NCI-H510A treated with DMSO at 0.1 percent for 48 hours (cell line): ENCODE measurements around the gene ATP6V0B.
A peak's percentile ranks its signal among the peaks of the same experiment; 100 is the strongest.

Source experiments
- DNase-seq: peaks from one replicate; lab custom pipeline; 2025; lab: John Stamatoyannopoulos, UW

Gene ATP6V0B

DNA sequence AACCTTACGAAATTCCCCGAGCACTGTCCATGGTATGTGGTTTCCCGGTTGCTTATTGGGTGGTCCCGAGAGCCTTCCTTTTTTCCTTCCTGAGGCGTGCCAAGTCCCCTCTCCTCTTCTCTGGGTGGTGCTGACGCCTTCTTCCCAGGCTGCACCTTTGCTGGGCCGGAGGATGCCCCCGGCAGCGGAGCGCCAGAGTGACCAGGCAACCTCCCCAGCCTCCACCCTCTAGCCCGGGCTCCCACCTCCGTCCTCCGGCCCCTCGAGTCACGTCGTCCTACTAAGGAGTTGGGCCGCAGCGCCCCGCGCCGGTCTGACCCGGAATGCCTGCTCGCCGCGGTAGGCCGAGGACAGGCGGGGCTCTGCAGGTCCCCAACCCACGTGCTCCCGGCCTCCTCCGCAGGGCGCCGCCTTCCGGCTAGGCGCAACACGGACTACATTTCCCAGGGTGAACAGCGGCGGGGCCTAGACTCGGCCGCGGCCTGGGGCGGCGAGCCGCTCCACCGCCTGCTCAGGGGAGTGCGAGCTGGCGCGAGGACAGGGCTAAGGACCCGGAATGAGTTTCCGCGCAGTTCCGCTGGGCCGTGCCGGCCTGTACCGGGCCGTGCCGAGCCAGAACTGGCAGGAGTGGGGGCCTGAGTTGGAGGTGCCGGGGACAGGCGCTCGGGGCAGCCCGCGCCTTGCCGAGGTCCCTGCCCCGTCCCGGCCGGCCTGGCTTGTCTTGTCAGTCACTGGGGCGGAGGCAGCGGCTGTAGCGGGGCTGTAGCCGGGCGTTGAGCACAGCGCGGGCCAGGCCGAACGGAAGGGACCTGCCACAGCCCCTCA lies 28.3 kb upstream of the ATP6V0B start, which contains the start of gene IPO13:
Gene IPO13 (plus strand): TSS at position 715 of the 825 bp plus-strand sequence. CDS start 651 bp downstream, outside the sequence.
- DNase-seq: peak; percentile 100

DNA sequence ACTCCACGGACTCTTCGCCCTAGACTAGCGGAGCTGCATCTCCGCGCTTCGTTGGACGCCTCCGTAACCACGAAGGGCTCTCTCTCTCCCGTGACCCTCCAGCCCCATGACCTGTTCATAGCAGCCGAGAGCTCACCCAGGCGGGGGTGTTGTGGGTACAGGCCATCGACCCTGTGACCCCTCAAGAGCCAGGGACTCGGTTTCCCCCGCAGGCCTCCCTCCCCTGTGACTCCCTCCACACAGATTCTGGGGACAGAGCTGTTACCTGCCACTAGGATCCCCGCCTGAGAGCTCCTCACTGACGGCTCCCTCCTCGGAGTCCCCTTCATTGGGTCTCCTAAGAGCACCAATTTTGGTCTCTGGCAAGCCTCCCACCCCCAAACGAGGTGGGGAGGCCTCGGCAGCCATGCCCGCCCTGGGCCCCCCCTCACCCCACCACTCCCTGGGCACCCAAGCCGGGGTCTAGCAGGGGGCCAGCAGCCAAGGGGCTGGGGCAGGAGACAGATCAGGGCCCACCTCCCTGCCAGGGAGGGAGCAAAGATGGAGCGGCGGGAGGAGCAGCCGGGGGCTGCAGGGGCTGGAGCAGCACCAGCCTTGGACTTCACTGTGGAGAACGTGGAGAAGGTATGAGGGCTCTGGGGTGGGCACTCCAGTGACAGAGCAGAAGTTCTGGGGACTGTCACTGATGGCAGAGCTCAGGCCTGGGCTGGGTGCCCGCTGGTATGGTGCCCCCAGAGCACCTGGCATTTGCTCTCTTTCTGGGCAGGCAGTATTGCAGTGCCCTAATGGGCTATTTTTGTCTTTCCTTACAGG lies 27.5 kb upstream of the ATP6V0B start:
- no peak for DNase-seq

DNA sequence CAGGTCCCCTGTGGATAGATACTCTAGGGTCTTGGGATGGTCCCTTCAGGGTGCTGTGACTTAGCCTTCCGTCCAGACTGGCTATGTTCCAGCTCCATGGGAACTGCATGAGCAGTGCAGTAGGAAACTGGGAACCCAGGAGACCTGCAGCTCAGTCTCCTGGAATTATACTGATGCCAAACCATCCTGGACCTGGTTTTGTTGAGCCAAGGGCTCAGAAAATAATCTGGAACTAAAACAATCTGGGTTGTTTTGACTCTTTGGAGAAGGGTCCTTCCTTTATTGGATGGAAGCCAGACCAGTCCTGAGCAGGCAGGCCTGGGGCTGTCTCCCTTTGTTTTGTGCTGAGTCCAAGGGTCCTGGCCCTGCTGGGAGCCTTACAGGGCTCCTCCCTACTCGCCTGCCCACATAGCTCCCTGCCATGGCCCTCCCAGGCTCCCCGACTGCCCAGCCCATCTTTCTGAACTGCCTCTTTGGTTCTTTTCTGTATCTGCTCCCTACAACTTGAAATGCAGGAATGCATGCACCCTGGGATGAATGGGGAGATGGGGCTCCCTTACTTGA lies 26.8 kb upstream of the ATP6V0B start:
- DNase-seq: no peak

- DNase-seq: peak; percentile 99
Measured at GRCh38 chr1:43949678-43950077, 25.1 kb upstream of the ATP6V0B start.

DNA sequence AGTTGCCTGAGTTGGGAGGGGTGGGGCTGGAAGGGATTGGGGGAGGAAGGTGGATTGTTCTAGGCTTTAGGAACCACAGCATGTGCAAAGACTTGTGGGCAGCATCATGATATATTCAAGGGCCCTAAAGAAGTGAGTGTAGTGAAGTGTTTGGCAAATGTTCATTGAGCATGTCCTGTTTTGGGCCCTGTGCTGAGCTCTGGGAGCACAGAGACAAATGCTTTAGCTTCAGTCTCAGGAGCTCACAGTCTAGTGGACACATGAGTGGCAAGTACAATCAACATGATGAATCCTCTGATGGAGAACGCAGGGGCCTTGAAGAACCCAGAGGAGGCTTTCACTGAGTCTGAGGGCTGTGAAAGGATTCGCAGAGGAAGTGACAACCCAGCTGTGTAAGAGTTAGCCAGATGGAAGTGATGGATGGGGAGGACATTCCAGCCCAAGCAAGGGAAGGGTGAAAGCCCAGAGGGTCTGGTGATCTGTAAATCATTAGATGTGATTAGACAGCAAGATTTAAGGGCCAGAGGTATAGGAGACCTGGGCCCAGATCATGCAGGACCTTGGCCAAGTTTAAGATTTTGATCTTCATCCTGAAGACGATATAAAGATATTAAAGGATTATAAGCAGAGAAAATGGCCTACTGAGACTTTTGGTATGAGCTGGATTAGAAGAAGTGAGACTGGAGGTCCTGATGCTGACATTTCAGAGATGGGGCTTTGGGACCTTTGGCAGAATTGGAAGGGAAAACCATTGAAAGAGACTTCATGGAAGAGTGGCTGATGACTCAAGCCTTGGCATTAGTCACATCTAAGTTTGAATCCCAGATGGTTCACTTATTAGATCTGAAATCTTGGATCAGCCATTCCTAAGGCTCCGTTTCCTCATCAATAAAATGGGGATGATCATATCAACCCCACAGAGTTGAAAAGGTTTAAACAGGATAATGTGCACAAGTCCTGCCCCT lies 23.5 kb upstream of the ATP6V0B start:
- peak; percentile 51 for DNase-seq

- DNase-seq: peak; percentile 95
Measured at GRCh38 chr1:43952731-43953346, 21.9 kb upstream of the ATP6V0B start.

DNA sequence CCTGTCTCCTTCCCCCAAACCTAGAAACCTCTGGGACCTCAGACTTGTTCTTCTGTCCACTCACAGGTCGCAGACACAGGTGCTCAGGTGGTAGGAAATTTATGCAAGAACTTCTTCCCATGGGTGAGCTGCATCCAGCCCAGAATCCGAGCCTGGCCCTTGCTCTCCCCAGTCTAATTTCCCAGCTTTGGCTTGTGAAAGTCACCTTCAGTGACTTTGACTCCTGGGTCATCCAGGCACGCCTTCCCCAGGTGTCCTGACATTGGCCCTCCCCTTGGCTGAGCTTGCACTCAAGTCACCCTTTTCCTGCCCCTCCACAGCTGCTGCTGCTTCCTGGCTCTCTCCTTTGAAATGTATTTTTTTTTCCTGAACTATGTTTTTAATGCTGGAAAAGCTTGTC lies 21.4 kb upstream of the ATP6V0B start:
- no peak for DNase-seq

GRCh38 chr1:43954036-43954435 lies 20.7 kb upstream of the ATP6V0B start:
- no peak for DNase-seq

GRCh38 chr1:43956234-43956633 lies 18.5 kb upstream of the ATP6V0B start:
- DNase-seq: no peak

DNA sequence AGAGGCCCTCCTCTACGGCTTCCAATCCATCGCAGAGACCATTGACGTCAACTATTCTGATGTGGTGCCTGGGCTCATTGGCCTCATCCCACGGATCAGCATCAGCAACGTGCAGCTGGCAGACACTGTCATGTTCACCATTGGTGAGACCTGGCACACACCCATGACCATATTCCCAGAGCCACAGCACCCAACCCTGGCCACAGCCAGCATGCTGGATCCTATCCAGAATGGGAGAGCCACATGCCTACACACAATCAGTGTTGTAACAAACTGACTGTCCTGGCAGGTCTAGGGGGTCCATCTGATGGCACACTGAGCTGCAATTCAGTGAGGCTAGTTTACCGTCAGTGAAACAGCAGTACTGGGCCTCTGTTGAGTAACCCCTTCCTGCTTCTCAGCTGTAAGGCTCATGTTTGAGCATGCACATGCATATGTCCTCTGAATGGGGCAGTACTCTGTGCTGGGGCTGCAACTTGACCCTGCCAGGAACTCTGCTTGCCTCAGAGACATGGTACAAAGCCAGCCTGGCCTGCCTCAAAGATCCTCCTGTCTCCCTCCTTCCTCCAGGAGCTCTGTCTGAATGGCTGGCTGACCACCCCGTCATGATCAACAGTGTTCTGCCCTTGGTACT lies 17.2 kb upstream of the ATP6V0B start:
- no peak for DNase-seq

DNA sequence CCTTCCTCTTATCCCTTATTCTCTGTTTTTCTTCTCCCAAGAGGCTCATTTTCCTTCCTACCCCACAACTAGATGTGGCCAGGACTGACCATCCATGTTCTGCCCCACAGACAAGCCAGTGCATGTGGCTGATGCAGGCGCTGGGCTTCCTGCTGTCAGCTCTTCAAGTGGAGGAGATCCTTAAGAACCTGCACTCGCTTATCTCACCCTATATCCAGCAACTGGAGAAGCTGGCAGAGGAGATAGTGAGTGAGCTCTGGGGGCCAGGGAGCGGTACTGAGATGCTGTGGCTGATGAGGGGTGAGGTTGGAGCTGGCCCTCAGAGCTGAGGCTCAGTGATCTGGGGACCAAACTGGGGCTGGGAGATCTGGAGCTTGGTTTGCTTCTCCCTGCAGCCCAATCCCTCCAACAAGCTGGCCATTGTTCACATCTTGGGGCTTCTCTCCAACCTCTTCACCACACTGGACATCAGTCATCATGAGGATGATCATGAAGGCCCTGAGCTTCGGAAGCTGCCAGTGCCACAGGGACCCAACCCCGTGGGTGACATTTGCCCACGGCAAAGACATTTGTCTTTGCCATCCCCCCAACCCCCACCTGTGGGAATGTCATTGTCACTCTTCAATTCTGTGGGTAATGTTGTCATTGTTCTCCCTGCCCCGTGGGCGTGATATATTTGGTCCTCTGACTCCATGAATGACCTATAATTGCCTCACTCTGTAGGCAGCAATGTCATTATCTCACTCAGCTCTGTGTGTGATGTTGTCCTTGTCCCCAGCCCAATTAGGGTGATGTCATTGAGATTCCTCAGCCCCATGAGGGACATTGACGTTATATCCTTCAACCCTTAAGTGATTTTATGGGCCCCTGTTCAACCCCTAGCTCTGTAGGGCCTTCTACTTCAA lies 16.2 kb upstream of the ATP6V0B start:
- DNase-seq: no peak

DNA sequence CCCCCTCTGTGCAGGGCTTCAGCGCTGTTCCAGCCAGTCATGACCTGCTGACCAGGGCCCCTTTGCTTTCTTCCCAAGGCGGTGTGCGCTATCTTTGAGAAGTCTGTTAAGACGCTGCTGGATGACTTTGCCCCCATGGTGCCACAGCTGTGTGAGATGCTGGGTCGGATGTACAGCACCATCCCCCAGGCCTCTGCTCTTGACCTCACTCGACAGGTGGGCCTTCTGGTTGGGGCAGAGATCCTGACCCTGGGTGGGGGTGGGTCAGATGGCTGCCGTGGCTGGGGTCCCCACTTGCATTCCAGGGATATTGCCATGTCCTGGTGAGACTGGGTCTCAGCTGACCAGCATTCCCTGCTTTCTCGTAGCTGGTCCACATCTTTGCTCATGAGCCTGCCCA lies 14.0 kb upstream of the ATP6V0B start:
- DNase-seq: no peak

GRCh38 chr1:43961692-43962091 lies 13.1 kb upstream of the ATP6V0B start:
- no peak for DNase-seq

- no peak for DNase-seq
Measured at GRCh38 chr1:43962324-43962723, 12.4 kb upstream of the ATP6V0B start.

GRCh38 chr1:43963006-43963405 lies 11.8 kb upstream of the ATP6V0B start:
- DNase-seq: no peak

GRCh38 chr1:43963890-43964289 lies 10.9 kb upstream of the ATP6V0B start:
- DNase-seq: no peak

DNA sequence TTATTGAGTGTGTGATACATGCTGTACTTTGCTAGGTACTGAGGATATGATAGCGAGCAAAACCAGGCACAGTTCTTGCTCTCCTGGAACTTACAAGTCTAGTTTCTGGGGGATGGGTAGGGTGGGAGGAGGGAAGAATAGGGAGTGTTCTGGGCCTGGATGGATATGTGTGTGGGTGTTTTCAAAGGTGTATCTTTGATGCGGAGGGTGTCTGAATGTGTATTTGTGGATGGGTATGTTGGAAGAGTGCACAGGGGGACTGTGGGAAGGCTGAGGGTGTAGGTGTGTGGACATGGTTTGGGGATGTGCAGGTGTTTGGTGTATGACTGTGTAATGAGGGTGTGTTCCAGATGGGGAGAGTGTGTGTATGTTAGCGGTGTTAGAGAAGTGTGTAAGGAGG lies 9.4 kb upstream of the ATP6V0B start:
- DNase-seq: no peak

- DNase-seq: no peak
Measured at GRCh38 chr1:43968348-43968948, 6.3 kb upstream of the ATP6V0B start.

DNA sequence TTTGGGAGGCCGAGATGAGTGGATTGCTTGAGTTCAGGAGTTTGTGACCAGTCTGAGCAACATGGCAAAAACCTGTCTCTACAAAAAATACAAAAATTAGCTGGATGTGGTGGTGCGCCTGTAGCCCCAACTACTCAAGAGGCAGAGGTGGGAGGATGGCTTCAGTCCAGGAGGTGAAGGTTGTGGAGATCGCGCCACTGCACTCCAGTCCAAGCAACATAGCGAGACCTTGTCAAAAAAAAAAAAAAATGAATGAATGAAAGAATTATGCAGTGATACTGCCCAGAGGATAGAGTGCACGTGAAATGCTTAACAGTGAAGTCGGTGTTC lies 5.4 kb upstream of the ATP6V0B start:
- DNase-seq: no peak
